GM18867 (cell line): ENCODE results near the gene SLITRK3.

ENCODE experiments used
- ATAC-seq: cut with Tn5 transposase; IDR thresholded peaks from one replicate; pipeline ENCODE4 v1.9.1; 2021; ENCODE audit warnings: mild to moderate bottlenecking, moderate library complexity; ENCODE audit not compliant: unreplicated experiment

Gene SLITRK3, protein sequence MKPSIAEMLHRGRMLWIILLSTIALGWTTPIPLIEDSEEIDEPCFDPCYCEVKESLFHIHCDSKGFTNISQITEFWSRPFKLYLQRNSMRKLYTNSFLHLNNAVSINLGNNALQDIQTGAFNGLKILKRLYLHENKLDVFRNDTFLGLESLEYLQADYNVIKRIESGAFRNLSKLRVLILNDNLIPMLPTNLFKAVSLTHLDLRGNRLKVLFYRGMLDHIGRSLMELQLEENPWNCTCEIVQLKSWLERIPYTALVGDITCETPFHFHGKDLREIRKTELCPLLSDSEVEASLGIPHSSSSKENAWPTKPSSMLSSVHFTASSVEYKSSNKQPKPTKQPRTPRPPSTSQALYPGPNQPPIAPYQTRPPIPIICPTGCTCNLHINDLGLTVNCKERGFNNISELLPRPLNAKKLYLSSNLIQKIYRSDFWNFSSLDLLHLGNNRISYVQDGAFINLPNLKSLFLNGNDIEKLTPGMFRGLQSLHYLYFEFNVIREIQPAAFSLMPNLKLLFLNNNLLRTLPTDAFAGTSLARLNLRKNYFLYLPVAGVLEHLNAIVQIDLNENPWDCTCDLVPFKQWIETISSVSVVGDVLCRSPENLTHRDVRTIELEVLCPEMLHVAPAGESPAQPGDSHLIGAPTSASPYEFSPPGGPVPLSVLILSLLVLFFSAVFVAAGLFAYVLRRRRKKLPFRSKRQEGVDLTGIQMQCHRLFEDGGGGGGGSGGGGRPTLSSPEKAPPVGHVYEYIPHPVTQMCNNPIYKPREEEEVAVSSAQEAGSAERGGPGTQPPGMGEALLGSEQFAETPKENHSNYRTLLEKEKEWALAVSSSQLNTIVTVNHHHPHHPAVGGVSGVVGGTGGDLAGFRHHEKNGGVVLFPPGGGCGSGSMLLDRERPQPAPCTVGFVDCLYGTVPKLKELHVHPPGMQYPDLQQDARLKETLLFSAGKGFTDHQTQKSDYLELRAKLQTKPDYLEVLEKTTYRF

GRCh38 chr3:165195640-165196576 lies at the start of gene SLITRK3:
TSS of gene SLITRK3 (minus strand) at chr3:165196384. CDS start at chr3:165190830, 5,554 bp downstream.
- ATAC-seq, result no peak

DNA sequence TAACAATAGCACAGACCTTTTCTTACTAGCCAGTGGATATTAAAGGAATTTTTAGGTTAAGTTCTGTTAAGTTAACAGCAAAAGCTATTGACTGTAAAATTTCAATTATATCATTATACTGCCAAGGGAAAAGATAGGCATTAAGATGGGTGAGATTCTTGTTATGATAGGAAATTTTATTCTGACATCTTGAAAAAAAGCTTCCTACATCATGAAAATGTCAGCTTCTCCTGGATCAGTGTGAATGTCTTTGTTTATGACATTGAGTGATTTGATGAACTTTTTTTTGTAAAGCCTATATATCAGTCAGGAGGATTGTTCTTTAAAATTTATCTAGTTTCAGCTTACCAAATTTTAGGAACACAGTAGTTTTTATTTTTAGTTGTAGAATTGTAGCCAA lies 47.4 kb upstream of the SLITRK3 start:
- no peak for ATAC-seq

- ATAC-seq, result no peak
Observed at GRCh38 chr3:165233501-165234195, 37.5 kb upstream of the SLITRK3 start.

DNA sequence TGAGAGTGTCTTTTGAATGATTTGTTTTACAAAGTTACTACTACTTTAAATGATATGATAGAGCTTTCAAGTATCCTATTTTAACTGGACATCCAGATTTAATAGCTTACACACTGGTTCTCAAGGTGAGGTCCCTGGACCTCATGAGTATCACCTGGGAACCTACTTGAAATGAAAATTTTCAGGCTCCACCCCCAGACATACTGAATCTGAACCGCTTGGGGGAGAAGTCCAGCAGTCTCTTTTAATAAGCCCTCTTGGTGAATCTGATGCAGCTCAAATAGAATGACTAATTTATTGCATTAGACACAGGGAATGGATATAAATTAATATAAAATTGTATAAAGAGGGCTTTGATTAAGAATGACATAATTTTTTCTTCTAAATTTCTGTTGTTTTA lies 29.4 kb upstream of the SLITRK3 start:
- ATAC-seq, result no peak

GRCh38 chr3:165217739-165218138 lies 21.6 kb upstream of the SLITRK3 start:
- ATAC-seq, result no peak

GRCh38 chr3:165212580-165212979 lies 16.4 kb upstream of the SLITRK3 start:
- no peak for ATAC-seq

GRCh38 chr3:165211721-165212120 lies 15.5 kb upstream of the SLITRK3 start:
- no peak for ATAC-seq

DNA sequence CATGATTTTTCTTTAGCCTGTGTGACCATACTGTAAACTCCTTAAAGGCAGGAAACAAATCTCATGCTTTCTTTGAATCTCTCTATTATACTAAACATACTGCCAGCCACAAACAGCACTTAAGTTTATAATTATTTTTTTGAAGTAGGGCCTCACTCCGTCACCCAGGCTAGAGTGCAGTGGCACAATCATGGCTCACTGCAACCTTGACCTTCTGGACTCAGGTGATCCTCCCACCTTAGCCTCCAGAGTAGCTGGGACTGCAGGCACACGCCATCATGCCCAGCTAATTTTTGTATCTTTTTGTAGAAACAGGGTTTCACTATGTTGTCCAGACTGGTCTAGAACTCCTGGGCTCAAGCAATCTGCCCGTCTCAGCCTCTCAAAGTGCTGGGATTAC lies 14.5 kb upstream of the SLITRK3 start:
- ATAC-seq, result no peak

DNA sequence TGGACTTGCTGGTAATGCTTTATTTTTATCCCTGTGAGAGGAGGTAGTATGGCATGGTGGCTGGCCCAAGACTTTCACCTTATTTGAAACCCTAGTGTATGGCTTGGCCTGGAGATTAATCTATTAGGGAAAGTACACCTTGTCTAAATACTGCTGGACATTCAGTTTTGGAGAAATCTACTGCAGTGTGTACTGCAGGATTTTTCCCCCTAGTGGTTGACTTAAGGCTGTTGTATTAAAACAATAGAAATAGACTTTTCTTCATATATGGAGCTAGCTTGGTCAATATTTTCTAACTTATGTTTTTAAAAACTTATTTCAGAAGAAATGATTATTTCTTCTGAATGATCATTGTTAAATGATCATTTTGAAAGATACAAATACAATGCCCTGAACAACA lies 13.9 kb upstream of the SLITRK3 start:
- ATAC-seq, result no peak

DNA sequence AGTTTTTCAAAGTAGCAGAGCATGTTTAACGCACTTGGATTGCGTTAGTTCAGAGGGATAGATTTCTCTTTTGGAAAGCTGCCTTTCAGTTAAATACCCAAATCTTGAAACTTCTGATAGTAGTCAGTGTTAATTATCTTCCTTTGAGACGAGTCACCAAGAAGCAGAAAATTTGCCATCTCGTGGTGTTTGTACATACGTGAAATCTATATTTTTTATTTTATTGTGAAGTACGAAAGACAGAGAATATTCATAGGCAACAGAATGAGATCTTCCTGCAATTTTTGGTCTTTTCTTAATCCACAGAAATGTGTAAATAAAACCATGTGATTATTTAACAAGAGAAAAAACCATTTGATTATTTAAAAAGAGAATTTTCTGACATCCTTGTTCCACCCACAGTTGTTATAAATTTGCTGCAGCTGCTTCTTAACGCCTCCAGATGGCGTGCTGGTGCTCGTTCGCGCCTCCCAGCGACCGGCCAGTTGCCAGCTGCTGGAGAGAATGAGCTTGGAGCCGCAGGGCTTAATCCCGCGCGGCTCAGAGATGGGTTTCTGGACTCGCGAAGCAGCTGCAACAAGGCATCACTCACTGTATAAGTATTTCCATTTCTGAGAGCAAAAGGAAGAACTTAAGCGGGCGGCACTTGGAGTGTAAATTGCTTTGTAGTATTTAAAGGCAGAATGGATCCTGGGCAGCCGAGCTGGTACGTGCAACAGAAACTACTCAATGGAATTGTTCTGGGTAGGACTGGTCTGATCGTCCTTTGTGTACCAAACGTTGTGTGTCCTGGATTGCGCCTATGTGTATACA lies 10.5 kb upstream of the SLITRK3 start:
- peak; percentile 98 for ATAC-seq

- no peak for ATAC-seq
Observed at GRCh38 chr3:165204445-165204844, 8.3 kb upstream of the SLITRK3 start.

DNA sequence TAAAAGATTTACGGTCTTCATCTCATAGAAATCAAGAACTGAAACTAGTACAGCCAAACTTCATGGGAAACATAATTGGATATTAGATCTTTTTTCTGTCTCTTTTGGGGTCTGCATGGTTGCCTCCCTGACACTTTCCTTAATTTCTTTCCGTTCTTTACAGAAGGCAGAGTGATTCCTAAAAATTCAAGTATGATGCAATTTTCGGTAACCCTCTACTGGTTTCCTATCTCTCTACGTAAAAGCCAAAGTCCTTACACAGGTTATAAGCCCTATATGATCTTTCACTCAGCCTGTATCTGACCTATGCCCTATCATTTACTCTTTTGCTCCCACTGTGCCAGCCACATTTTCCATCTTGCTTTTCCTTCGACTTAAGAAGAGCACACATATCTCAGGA lies 6.8 kb upstream of the SLITRK3 start:
- ATAC-seq, result no peak

DNA sequence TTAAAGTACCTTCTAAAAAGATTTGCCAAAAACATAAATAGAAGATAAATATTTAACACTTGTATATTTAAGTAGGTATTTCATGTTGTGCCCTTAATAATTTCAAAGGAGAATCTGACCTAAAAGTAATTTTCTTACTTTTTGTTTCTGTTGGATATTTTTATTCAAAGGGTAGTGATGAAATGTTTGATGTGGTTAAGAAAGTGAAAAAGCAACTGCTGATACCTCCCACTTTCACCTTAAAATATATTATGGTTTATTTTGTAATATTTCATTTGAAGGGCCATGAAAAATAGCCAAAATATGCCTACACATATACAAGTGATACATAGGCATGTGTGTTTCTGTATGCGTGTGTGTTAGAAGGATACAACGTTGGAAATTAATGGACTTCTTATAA lies 5.8 kb upstream of the SLITRK3 start:
- ATAC-seq, result no peak

- ATAC-seq, result no peak
Observed at GRCh38 chr3:165197481-165197800, 1.3 kb upstream of the SLITRK3 start.

DNA sequence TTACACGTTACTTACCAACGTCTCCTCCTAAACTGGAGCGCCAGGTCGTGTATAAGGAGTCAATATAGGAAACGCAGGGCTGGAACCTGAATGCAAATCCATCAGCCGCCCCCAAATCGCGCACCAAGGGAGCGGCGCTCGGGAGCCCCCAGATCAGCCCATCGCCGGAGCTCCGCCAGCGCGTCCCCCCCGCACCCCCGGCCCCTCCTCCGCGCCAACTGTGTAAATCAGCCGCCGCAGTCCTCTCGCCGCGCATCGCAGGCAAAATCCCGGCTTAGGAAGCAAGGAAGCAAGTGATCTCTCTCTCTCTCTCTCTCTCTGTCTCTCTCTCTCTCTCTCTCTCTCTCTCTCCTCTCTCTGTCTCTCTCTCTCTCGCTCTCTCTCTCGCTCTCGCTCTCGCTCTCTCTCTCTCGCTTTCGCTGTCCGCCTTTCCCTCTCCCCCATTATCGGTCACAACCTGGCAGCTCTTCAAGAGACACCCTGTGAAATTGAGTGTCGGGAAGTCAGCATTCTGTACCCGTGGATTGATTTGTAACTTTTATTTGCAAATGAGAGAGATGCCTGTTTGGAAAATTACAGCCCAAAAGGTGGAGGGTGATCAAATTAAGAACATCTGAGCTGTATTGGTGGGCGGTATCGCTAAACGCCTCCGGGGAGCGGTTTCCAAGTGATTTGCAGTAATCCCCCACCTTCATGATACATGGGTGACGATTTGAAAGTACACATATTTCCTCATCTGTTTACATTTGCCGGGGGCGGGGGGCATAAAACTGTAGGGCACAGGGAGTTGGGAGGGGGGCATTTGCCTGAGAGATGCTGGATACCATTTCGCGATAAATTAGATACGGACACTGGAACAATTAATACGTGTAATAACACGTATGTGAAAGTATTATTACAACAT lies 645 bp upstream of the SLITRK3 start:
- ATAC-seq, result no peak

DNA sequence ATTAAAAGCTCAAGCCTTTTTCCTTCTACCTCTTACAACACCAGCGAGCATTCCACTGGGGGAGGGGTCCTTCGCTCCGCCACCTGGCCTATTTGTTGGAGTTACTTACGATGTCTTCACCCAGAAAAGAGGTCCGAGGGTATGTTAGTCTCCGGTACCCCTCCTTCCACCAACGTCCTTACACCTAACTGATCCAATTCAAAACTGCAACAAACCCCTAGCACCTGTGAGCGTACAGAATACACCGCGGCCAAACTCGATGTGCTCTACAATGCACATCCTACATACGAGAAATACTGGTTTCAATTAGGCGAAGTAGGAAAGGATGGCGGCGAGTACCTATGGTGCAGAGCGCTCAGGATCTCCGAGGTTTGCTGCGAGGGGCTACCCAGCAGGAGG lies 944 bp downstream of the SLITRK3 start:
- ATAC-seq, result no peak

- no peak for ATAC-seq
Observed at GRCh38 chr3:165194511-165195240, 1.5 kb downstream of the SLITRK3 start.
